CD4-positive, CD25-positive, alpha-beta regulatory T cell (primary cell): ENCODE measurements around the gene ELMO3. TPM values are rescaled to one million over a fixed set of nuclear protein-coding genes. Genes with fewer than 3 reads are reported as not detected.
A peak's percentile ranks its signal among the peaks of the same experiment; 100 is the strongest.

Experiments
- ATAC-seq, 2 donors: fragments of 150-1000 bp; cut with Tn5 transposase; one replicate each; pipeline ENCODE4 v1.10.0; 2021; ENCODE audit warnings: low read depth in 2 of 2, moderate number of reproducible peaks in 2 of 2, moderate library complexity in 1 of 2
- DNase-seq, 3 donors: peaks; one replicate each; pipeline versions ENCODE4 v3.0.0 to v3.0.0-alpha.2; 2012 to 2022; ENCODE audit warnings: mixed read lengths in 1 of 3
- H3K27ac ChIP-seq: one replicate; pipeline ENCODE4 v1.7.0; 2013; ENCODE audit warnings: mild to moderate bottlenecking, low read length; ENCODE audit not compliant: insufficient read depth, poor library complexity, severe bottlenecking
- H3K27me3 ChIP-seq: one replicate; pipeline ENCODE4 v1.7.0; 2013; ENCODE audit warnings: low read length; ENCODE audit not compliant: control insufficient read depth, insufficient read depth
- H3K36me3 ChIP-seq: one replicate; pipeline ENCODE4 v1.7.0; 2013; ENCODE audit warnings: mild to moderate bottlenecking, low read length, moderate library complexity; ENCODE audit not compliant: control insufficient read depth, insufficient read depth
- H3K4me1 ChIP-seq: 2 replicates; pipeline ENCODE4 v1.7.0; 2013; ENCODE audit warnings: mild to moderate bottlenecking, low read length; ENCODE audit not compliant: insufficient read depth, control insufficient read depth, poor library complexity, severe bottlenecking
- H3K4me3 ChIP-seq: one replicate; pipeline ENCODE4 v1.7.0; 2013; ENCODE audit warnings: low read depth, mild to moderate bottlenecking, low read length, moderate library complexity
- H3K9me3 ChIP-seq, 2 experiments: 1 replicate in 1 of 2; 2 replicates in 1 of 2; pipeline ENCODE4 v1.7.0; 2013; ENCODE audit warnings: low read length in 2 of 2, mild to moderate bottlenecking in 1 of 2, moderate library complexity in 1 of 2; ENCODE audit not compliant: control insufficient read depth in 2 of 2
- H3K27ac Mint-ChIP-seq, 3 donors: one replicate each; pipeline ENCODE4 v1.8.0; 2020 to 2022; ENCODE audit warnings: mild to moderate bottlenecking in 3 of 3, mixed read lengths in 3 of 3, moderate library complexity in 2 of 3
- H3K27me3 Mint-ChIP-seq: one replicate; pipeline ENCODE4 v1.8.0; 2022; ENCODE audit warnings: mild to moderate bottlenecking, mixed read lengths
- H3K36me3 Mint-ChIP-seq: one replicate; pipeline ENCODE4 v1.8.0; 2020; ENCODE audit warnings: mixed read lengths
- H3K4me1 Mint-ChIP-seq, 4 donors: one replicate each; pipeline ENCODE4 v1.8.0; 2020 to 2022; ENCODE audit warnings: mixed read lengths in 4 of 4, mild to moderate bottlenecking in 1 of 4
- H3K4me3 Mint-ChIP-seq, 4 donors: one replicate each; pipeline ENCODE4 v1.8.0; 2020 to 2022; ENCODE audit warnings: mild to moderate bottlenecking in 4 of 4, mixed read lengths in 4 of 4, moderate library complexity in 3 of 4
- H3K9me3 Mint-ChIP-seq, 7 donors: one replicate each; pipeline ENCODE4 v1.8.0; 2020 to 2022; ENCODE audit warnings: mixed read lengths in 7 of 7, mild to moderate bottlenecking in 3 of 7, moderate library complexity in 2 of 7
- polyA plus RNA-seq, 4 donors: library from polyadenylated mRNA; unstranded; fragments of 300-500 nt; fragmentation: Illumina TruSeq; gene quantifications; one replicate each; pipeline ENCODE4 v1.2.3, GENCODE V29; 2021
- total RNA-seq: library from RNA; stranded (reverse); gene quantifications from one replicate; pipeline ENCODE4 v1.2.3, GENCODE V29; 2022

The ELMO3 gene
- total and polyA plus RNA-seq, 5 donors from 2014 or later, result 0.09 to 2.2 TPM; not detected in 3

GRCh38 chr16:67161595-67162058 is 37.3 kb upstream of the ELMO3 start:
- peak overlapping the region; percentile 52 to 98 (median 70) for H3K4me3 Mint-ChIP-seq
- H3K27me3 Mint-ChIP-seq, result peaks cover 44% of the 10 kb centered on the region
- Histone ChIP-seq H3K27ac (no peak overlapping the region), H3K27me3 (peaks cover 4% of the 10 kb centered on the region), H3K9me3 (no peaks in the 10 kb centered on the region), H3K36me3 (no peaks in the 10 kb centered on the region), H3K4me3 (no peak overlapping the region), H3K4me1 (peaks cover 74% of the 10 kb centered on the region)
- no peaks in the 10 kb centered on the region for H3K9me3 Mint-ChIP-seq
- no peak for ATAC-seq
- H3K27ac Mint-ChIP-seq, result no peak overlapping the region
- DNase-seq, result no peak
- peaks cover 10 to 65% (median 31%) of the 10 kb centered on the region in 4 donors for H3K4me1 Mint-ChIP-seq
- H3K36me3 Mint-ChIP-seq, result no peaks in the 10 kb centered on the region

- Mint-ChIP-seq H3K36me3 (no peaks in the 10 kb centered on the region), H3K27ac (no peak overlapping the region), H3K9me3 (no peaks in the 10 kb centered on the region), H3K4me1 (peaks cover 9 to 56% (median 25%) of the 10 kb centered on the region in 4 donors), H3K4me3 (peak overlapping the region; percentile 20 to 76 (median 53)), H3K27me3 (peaks cover 54% of the 10 kb centered on the region)
- no peak for DNase-seq
- Histone ChIP-seq H3K9me3 (no peaks in the 10 kb centered on the region), H3K27me3 (peaks cover 13% of the 10 kb centered on the region), H3K4me1 (peaks cover 67% of the 10 kb centered on the region), H3K4me3 (no peak overlapping the region), H3K36me3 (no peaks in the 10 kb centered on the region), H3K27ac (no peak overlapping the region)
- ATAC-seq, result no peak
Observed at GRCh38 chr16:67162506-67163163, 36.3 kb upstream of the ELMO3 start.

DNA sequence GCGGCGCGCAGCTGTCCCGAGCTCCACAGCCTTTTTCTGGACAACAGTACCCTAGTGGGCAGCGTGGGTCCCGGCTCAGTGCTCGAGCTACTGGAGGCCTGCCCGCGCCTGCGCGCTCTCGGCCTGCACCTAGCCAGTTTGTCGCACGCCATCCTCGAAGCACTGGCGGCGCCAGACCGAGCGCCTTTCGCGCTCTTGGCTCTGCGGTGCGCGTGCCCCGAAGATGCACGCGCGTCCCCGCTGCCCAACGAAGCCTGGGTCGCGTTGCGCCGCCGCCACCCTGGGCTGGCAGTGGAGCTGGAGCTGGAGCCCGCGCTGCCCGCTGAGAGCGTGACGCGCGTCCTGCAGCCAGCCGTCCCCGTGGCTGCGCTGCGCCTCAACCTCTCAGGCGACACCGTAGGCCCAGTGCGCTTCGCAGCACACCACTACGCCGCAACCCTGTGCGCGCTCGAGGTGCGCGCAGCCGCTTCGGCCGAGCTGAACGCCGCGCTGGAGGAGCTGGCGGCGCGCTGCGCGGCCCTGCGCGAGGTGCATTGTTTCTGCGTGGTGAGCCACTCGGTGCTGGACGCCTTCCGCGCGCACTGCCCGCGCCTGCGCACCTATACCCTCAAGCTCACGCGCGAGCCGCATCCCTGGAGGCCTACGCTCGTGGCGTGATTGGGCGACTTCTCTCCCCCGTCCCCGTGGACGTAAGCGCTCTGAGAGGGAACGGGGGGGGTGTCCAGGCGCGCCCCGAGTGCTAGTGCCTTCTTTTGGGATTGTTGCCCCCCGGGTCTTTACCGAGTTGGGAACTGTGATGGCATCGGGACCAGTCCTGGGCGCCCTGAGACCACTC is 35.5 kb upstream of the ELMO3 start:
- DNase-seq (peak in 2 of 3 donors; percentile 32 to 71), ATAC-seq (no peak)
- peaks cover 0 to 2% (median 0%) of the 10 kb centered on the region in 7 donors for H3K9me3 Mint-ChIP-seq
- Histone ChIP-seq H3K4me3 (no peak overlapping the region), H3K9me3 (no peaks in the 10 kb centered on the region), H3K36me3 (no peaks in the 10 kb centered on the region), H3K27me3 (peaks cover 13% of the 10 kb centered on the region), H3K4me1 (peaks cover 60% of the 10 kb centered on the region), H3K27ac (no peak overlapping the region)
- H3K36me3 Mint-ChIP-seq, result no peaks in the 10 kb centered on the region
- peaks cover 62% of the 10 kb centered on the region for H3K27me3 Mint-ChIP-seq
- peak overlapping the region in 2 of 4 donors; percentile 36 to 46 for H3K4me3 Mint-ChIP-seq
- H3K27ac Mint-ChIP-seq, result no peak overlapping the region
- peaks cover 4 to 49% (median 21%) of the 10 kb centered on the region in 4 donors for H3K4me1 Mint-ChIP-seq

- Histone ChIP-seq H3K4me3 (no peak overlapping the region), H3K36me3 (no peaks in the 10 kb centered on the region), H3K4me1 (peaks cover 53% of the 10 kb centered on the region), H3K27me3 (peaks cover 13% of the 10 kb centered on the region), H3K9me3 (no peaks in the 10 kb centered on the region), H3K27ac (no peak overlapping the region)
- Mint-ChIP-seq H3K36me3 (no peaks in the 10 kb centered on the region), H3K4me3 (peak overlapping the region in 3 of 4 donors; percentile 27 to 50 (median 48)), H3K9me3 (peaks cover 0 to 2% (median 0%) of the 10 kb centered on the region in 7 donors), H3K27me3 (peaks cover 69% of the 10 kb centered on the region), H3K4me1 (peaks cover 0 to 42% (median 17%) of the 10 kb centered on the region in 4 donors), H3K27ac (no peak overlapping the region)
- DNase-seq (no peak), ATAC-seq (no peak)
Observed at GRCh38 chr16:67163999-67164558, 34.9 kb upstream of the ELMO3 start.

GRCh38 chr16:67164599-67165061 is 34.3 kb upstream of the ELMO3 start, which contains the start of gene HSF4:
HSF4 (plus strand) TSS chr16:67164745; CDS start chr16:67164812, 67 bp downstream.
- Mint-ChIP-seq H3K4me1 (peaks cover 0 to 42% (median 18%) of the 10 kb centered on the region in 4 donors), H3K36me3 (no peaks in the 10 kb centered on the region), H3K9me3 (peaks cover 0 to 2% (median 0%) of the 10 kb centered on the region in 7 donors), H3K4me3 (peak within 1 kb of the TSS; percentile 29 to 74 (median 62)), H3K27ac (no peak within 1 kb of the TSS), H3K27me3 (peaks cover 74% of the 10 kb centered on the region)
- peaks cover 13% of the 10 kb centered on the region for H3K27me3 ChIP-seq
- ATAC-seq (no peak), DNase-seq (peak in 1 of 3 donors; percentile 50)
- H3K4me3 ChIP-seq, result no peak within 1 kb of the TSS
- no peaks in the 10 kb centered on the region for H3K9me3 ChIP-seq
- no peak within 1 kb of the TSS for H3K27ac ChIP-seq
- H3K4me1 ChIP-seq, result peaks cover 52% of the 10 kb centered on the region
- H3K36me3 ChIP-seq, result no peaks in the 10 kb centered on the region

- ATAC-seq (no peak), DNase-seq (peak in 1 of 3 donors; percentile 56)
- peaks cover 4 to 42% (median 18%) of the 10 kb centered on the region in 4 donors for H3K4me1 Mint-ChIP-seq
- Histone ChIP-seq H3K27me3 (peaks cover 13% of the 10 kb centered on the region), H3K9me3 (no peaks in the 10 kb centered on the region), H3K4me3 (no peak overlapping the region), H3K27ac (no peak overlapping the region), H3K4me1 (peaks cover 54% of the 10 kb centered on the region), H3K36me3 (no peaks in the 10 kb centered on the region)
- no peak overlapping the region for H3K27ac Mint-ChIP-seq
- H3K36me3 Mint-ChIP-seq, result no peaks in the 10 kb centered on the region
- H3K27me3 Mint-ChIP-seq, result peaks cover 78% of the 10 kb centered on the region
- peaks cover 0 to 2% (median 0%) of the 10 kb centered on the region in 7 donors for H3K9me3 Mint-ChIP-seq
- peak overlapping the region; percentile 29 to 74 (median 62) for H3K4me3 Mint-ChIP-seq
Observed at GRCh38 chr16:67165121-67166078, 33.5 kb upstream of the ELMO3 start.
